ENCODE data around the gene CD84.
A peak's percentile ranks its signal among the peaks of the same experiment; 100 is the strongest.
"Not testable (repeated sequence)": the region's sequence is repeated elsewhere in the genome, so short reads cannot be mapped to it uniquely, and the experiment has no call there.

CD84 gene

GRCh38 chr1:160575112-160575664 lies 4.1 kb downstream of the CD84 start:
- no peak for DNase-seq (ENCODE audit: low read depth)

GRCh38 chr1:160570840-160571239 lies 8.5 kb downstream of the CD84 start:
- DNase-seq (ENCODE audit: low read depth) = no peak

GRCh38 chr1:160569806-160570205 lies 9.5 kb downstream of the CD84 start:
- DNase-seq (ENCODE audit: low read depth) = no peak

GRCh38 chr1:160567858-160568682 lies 11.2 kb downstream of the CD84 start:
- peak; percentile 51 for DNase-seq (ENCODE audit: low read depth)

- DNase-seq (ENCODE audit: low read depth) = no peak
Measured at GRCh38 chr1:160567341-160567740, 12.0 kb downstream of the CD84 start.

- no peak for DNase-seq (ENCODE audit: low read depth)
Measured at GRCh38 chr1:160565564-160565963, 13.7 kb downstream of the CD84 start.

GRCh38 chr1:160563230-160563629 lies 16.1 kb downstream of the CD84 start:
- DNase-seq (ENCODE audit: low read depth) = not testable (repeated sequence)

- not testable (repeated sequence) for DNase-seq (ENCODE audit: low read depth)
Measured at GRCh38 chr1:160562745-160563144, 16.6 kb downstream of the CD84 start.

- DNase-seq (ENCODE audit: low read depth) = no peak
Measured at GRCh38 chr1:160560806-160561205, 18.5 kb downstream of the CD84 start.

GRCh38 chr1:160560045-160560705 lies 19.1 kb downstream of the CD84 start:
- no peak for DNase-seq (ENCODE audit: low read depth)

GRCh38 chr1:160559437-160559836 lies 19.9 kb downstream of the CD84 start:
- not testable (repeated sequence) for DNase-seq (ENCODE audit: low read depth)

- DNase-seq (ENCODE audit: low read depth) = no peak
Measured at GRCh38 chr1:160558660-160559380, 20.5 kb downstream of the CD84 start.

GRCh38 chr1:160553778-160554177 lies 25.5 kb downstream of the CD84 start:
- no peak for DNase-seq (ENCODE audit: low read depth)

- no peak for DNase-seq (ENCODE audit: low read depth)
Measured at GRCh38 chr1:160552425-160552824, 26.9 kb downstream of the CD84 start.

- DNase-seq (ENCODE audit: low read depth) = peak; percentile 49
Measured at GRCh38 chr1:160550572-160551034, 28.7 kb downstream of the CD84 start.

GRCh38 chr1:160549665-160550006 lies 29.7 kb downstream of the CD84 start:
- no peak for DNase-seq (ENCODE audit: low read depth)

- DNase-seq (ENCODE audit: low read depth) = no peak
Measured at GRCh38 chr1:160548960-160549664, 30.2 kb downstream of the CD84 start.

GRCh38 chr1:160548183-160548582 lies 31.1 kb downstream of the CD84 start:
- no peak for DNase-seq (ENCODE audit: low read depth)

- no peak for DNase-seq (ENCODE audit: low read depth)
Measured at GRCh38 chr1:160547422-160547821, 31.9 kb downstream of the CD84 start.

GRCh38 chr1:160546942-160547341 lies 32.4 kb downstream of the CD84 start:
- DNase-seq (ENCODE audit: low read depth) = no peak

GRCh38 chr1:160544647-160545046 lies 34.6 kb downstream of the CD84 start:
- no peak for DNase-seq (ENCODE audit: low read depth)
